Activated CD4-positive, alpha-beta T cell treated with anti-CD3 and anti-CD28 coated beads, Interleukin-2, amount 10 ng/mL, durations not matched to agents 7 days and 5 days (primary cell): ENCODE data around the gene IFRD2. TPM values are rescaled to one million over a fixed set of nuclear protein-coding genes. Genes with fewer than 3 reads are reported as not detected.
"Not testable (repeated sequence)": the region's sequence is repeated elsewhere in the genome, so short reads cannot be mapped to it uniquely, and the experiment has no call there.

Experiments
- CTCF ChIA-PET: fragments of 350-600 bp; sonication (Branson Sonifier 250); formaldehyde crosslinking; loops from one replicate; lab custom pipeline; 2021; ENCODE audit warnings: antibody characterized with exemption; lab: Charles Lee
- POLR2A ChIA-PET: fragments of 350-600 bp; sonication (Branson Sonifier 250); formaldehyde crosslinking; loops from one replicate; lab custom pipeline; 2021; ENCODE audit warnings: antibody characterized with exemption; lab: Charles Lee
- DNase-seq: peaks from one replicate; pipeline ENCODE4 v3.0.0-alpha.2; 2020
- H3K27ac Mint-ChIP-seq: one replicate; pipeline ENCODE4 v1.8.0; 2021; ENCODE audit warnings: mild to moderate bottlenecking, moderate library complexity, mixed read lengths
- H3K27me3 Mint-ChIP-seq: one replicate; pipeline ENCODE4 v1.8.0; 2021; ENCODE audit warnings: mixed read lengths
- H3K36me3 Mint-ChIP-seq: one replicate; pipeline ENCODE4 v1.8.0; 2021; ENCODE audit warnings: low read depth, mixed read lengths
- H3K4me1 Mint-ChIP-seq: one replicate; pipeline ENCODE4 v1.8.0; 2021; ENCODE audit warnings: mixed read lengths
- H3K4me3 Mint-ChIP-seq: one replicate; pipeline ENCODE4 v1.8.0; 2021; ENCODE audit warnings: mild to moderate bottlenecking, moderate library complexity, mixed read lengths
- H3K9me3 Mint-ChIP-seq: one replicate; pipeline ENCODE4 v1.8.0; 2021; ENCODE audit warnings: mixed read lengths
- total RNA-seq, 2 experiments: library from RNA; stranded (reverse); gene quantifications; one replicate each; pipeline ENCODE4 v1.2.3, GENCODE V29; 2021

Gene IFRD2
- total RNA-seq, 2 experiments from 2014 or later, result 59.4 to 66.0 TPM

GRCh38 chr3:50316657-50317242 lies 24.5 kb upstream of the IFRD2 start:
- CTCF ChIA-PET, result interaction anchor here (1.1 to 1.9 kb wide), 3 partner anchors 11 to 18 kb away, joined by 3 to 14 read pairs (median 4); partner anchors contain the start of genes HYAL1, HYAL3, NAA80 and TUSC2
- H3K36me3 Mint-ChIP-seq, result peaks cover 4% of the 10 kb centered on the region
- peaks cover 39% of the 10 kb centered on the region for H3K4me1 Mint-ChIP-seq
- H3K27me3 Mint-ChIP-seq, result no peaks in the 10 kb centered on the region
- H3K4me3 Mint-ChIP-seq, result peak overlapping the region; percentile 35
- POLR2A ChIA-PET, result no interaction called here
- no peaks in the 10 kb centered on the region for H3K9me3 Mint-ChIP-seq
- DNase-seq, result peak; percentile 66
- H3K27ac Mint-ChIP-seq, result peak overlapping the region; percentile 89

GRCh38 chr3:50314816-50315215 lies 22.6 kb upstream of the IFRD2 start:
- CTCF ChIA-PET, result interaction anchor here (1.0 to 2.8 kb wide), 8 partner anchors 8 to 23 kb away, joined by 3 to 12 read pairs (median 6); partner anchors contain the start of genes HYAL2, HYAL3, IFRD2 and NAA80
- no peak for DNase-seq
- Mint-ChIP-seq H3K27ac (no peak overlapping the region), H3K36me3 (peaks cover 4% of the 10 kb centered on the region), H3K4me3 (no peak overlapping the region), H3K4me1 (peaks cover 30% of the 10 kb centered on the region), H3K27me3 (no peaks in the 10 kb centered on the region), H3K9me3 (no peaks in the 10 kb centered on the region)
- POLR2A ChIA-PET, result no interaction called here

GRCh38 chr3:50314342-50314741 lies 22.1 kb upstream of the IFRD2 start:
- Mint-ChIP-seq H3K27me3 (no peaks in the 10 kb centered on the region), H3K4me3 (no peak overlapping the region), H3K36me3 (peaks cover 4% of the 10 kb centered on the region), H3K9me3 (no peaks in the 10 kb centered on the region), H3K27ac (no peak overlapping the region), H3K4me1 (peaks cover 28% of the 10 kb centered on the region)
- POLR2A ChIA-PET, result no interaction called here
- no peak for DNase-seq
- CTCF ChIA-PET, result interaction anchor here (1.0 to 2.8 kb wide), 8 partner anchors 8 to 302 kb away, joined by 3 to 12 read pairs (median 6); partner anchors contain the start of genes HYAL2, HYAL3, IFRD2 and NAA80

- H3K4me3 Mint-ChIP-seq, DNase-seq, CTCF ChIA-PET, POLR2A ChIA-PET, H3K27me3 Mint-ChIP-seq, H3K27ac Mint-ChIP-seq, H3K9me3 Mint-ChIP-seq, H3K36me3 Mint-ChIP-seq: not testable (repeated sequence)
- peaks cover 17% of the 10 kb centered on the region for H3K4me1 Mint-ChIP-seq
Observed at GRCh38 chr3:50312041-50312440, 19.8 kb upstream of the IFRD2 start.

- POLR2A ChIA-PET, result no interaction called here
- Mint-ChIP-seq H3K9me3 (no peaks in the 10 kb centered on the region), H3K4me1 (peaks cover 14% of the 10 kb centered on the region), H3K27me3 (no peaks in the 10 kb centered on the region), H3K4me3 (no peak overlapping the region), H3K36me3 (no peaks in the 10 kb centered on the region), H3K27ac (no peak overlapping the region)
- DNase-seq, result no peak
- CTCF ChIA-PET, result interaction anchor here (0.9 to 1.8 kb wide), 4 partner anchors 11 to 16 kb away, joined by 4 to 9 read pairs (median 4); no protein-coding TSS in a partner anchor
Observed at GRCh38 chr3:50304601-50305000, 12.4 kb upstream of the IFRD2 start.

GRCh38 chr3:50303013-50303815 lies 11.0 kb upstream of the IFRD2 start, which contains the start of gene HYAL1:
Gene HYAL1, minus strand, starts transcription at chr3:50303574. Its CDS starts 618 bp downstream, at chr3:50302956.
- ChIA-PET POLR2A (no interaction called here), CTCF (interaction anchor here (0.7 to 1.1 kb wide), 3 partner anchors 14 to 51 kb away, joined by 3 to 4 read pairs (median 4); no protein-coding TSS in a partner anchor)
- Mint-ChIP-seq H3K36me3 (no peaks in the 10 kb centered on the region), H3K4me3 (no peak within 1 kb of the TSS), H3K4me1 (peaks cover 18% of the 10 kb centered on the region), H3K27me3 (no peaks in the 10 kb centered on the region), H3K9me3 (no peaks in the 10 kb centered on the region), H3K27ac (peak within 1 kb of the TSS; percentile 41)
- DNase-seq, result no peak

GRCh38 chr3:50302095-50303012 lies 10.1 kb upstream of the IFRD2 start:
- CTCF ChIA-PET, result interaction anchor here (0.6 to 1.1 kb wide), 3 partner anchors 15 to 484 kb away, joined by 3 to 4 read pairs (median 4); no protein-coding TSS in a partner anchor
- Mint-ChIP-seq H3K27me3 (no peaks in the 10 kb centered on the region), H3K4me1 (peaks cover 26% of the 10 kb centered on the region), H3K36me3 (no peaks in the 10 kb centered on the region), H3K27ac (no peak overlapping the region), H3K4me3 (no peak overlapping the region), H3K9me3 (no peaks in the 10 kb centered on the region)
- POLR2A ChIA-PET, result interaction anchor here (0.6 to 0.7 kb wide), 2 partner anchors 67 to 1653 kb away, joined by 3 read pairs; no protein-coding TSS in a partner anchor
- DNase-seq, result peak; percentile 5

- DNase-seq, result no peak
- no peaks in the 10 kb centered on the region for H3K27me3 Mint-ChIP-seq
- POLR2A ChIA-PET, result no interaction called here
Observed at GRCh38 chr3:50300681-50301254, 8.5 kb upstream of the IFRD2 start.

GRCh38 chr3:50299929-50300680 lies 7.9 kb upstream of the IFRD2 start:
- POLR2A ChIA-PET, result interaction anchor here (0.7 to 1.1 kb wide), 2 partner anchors 37 to 51 kb away, joined by 3 read pairs; partner anchors contain the start of genes CYB561D2 and NPRL2
- CTCF ChIA-PET, result interaction anchor here (0.7 to 4.5 kb wide), 14 partner anchors 11 to 105 kb away, joined by 3 to 21 read pairs (median 6); partner anchors contain the start of genes HYAL2, RASSF1 and TUSC2
- Mint-ChIP-seq H3K27me3 (no peaks in the 10 kb centered on the region), H3K4me1 (peaks cover 30% of the 10 kb centered on the region), H3K4me3 (peak overlapping the region; percentile 95), H3K36me3 (peaks cover 1% of the 10 kb centered on the region), H3K27ac (peak overlapping the region; percentile 100), H3K9me3 (no peaks in the 10 kb centered on the region)
- DNase-seq, result peak; percentile 6

More at GRCh38 chr3:50300681-50301254, 8.5 kb upstream of the IFRD2 start:
- H3K4me1 Mint-ChIP-seq, result peaks cover 30% of the 10 kb centered on the region
- no peaks in the 10 kb centered on the region for H3K9me3 Mint-ChIP-seq
- peak overlapping the region; percentile 100 for H3K27ac Mint-ChIP-seq
- H3K36me3 Mint-ChIP-seq, result peaks cover 1% of the 10 kb centered on the region
- H3K4me3 Mint-ChIP-seq, result peak overlapping the region; percentile 95
- CTCF ChIA-PET, result no interaction called here

GRCh38 chr3:50299638-50299928 lies 7.4 kb upstream of the IFRD2 start:
- peak overlapping the region; percentile 95 for H3K4me3 Mint-ChIP-seq
- H3K4me1 Mint-ChIP-seq, result peaks cover 30% of the 10 kb centered on the region
- H3K27ac Mint-ChIP-seq, result peak overlapping the region; percentile 100
- DNase-seq, result no peak
- H3K27me3 Mint-ChIP-seq, result no peaks in the 10 kb centered on the region
- H3K36me3 Mint-ChIP-seq, result peaks cover 1% of the 10 kb centered on the region
- no peaks in the 10 kb centered on the region for H3K9me3 Mint-ChIP-seq
- ChIA-PET POLR2A (interaction anchor here (0.7 to 1.1 kb wide), 2 partner anchors 38 to 51 kb away, joined by 3 read pairs; partner anchors contain the start of genes CYB561D2 and NPRL2), CTCF (interaction anchor here (0.7 to 4.5 kb wide), 15 partner anchors 10 to 105 kb away, joined by 3 to 21 read pairs (median 6); partner anchors contain the start of genes GNAI2, HYAL2, RASSF1 and TUSC2)
